Renal cortical epithelial cell (primary cell): Measurements from ENCODE around the gene SECISBP2L. TPM values are rescaled to one million over a fixed set of nuclear protein-coding genes. Genes with fewer than 3 reads are reported as not detected.
"Not testable (repeated sequence)": the region's sequence is repeated elsewhere in the genome, so short reads cannot be mapped to it uniquely, and the experiment has no call there.

Source experiments
- DNase-seq: peaks from one replicate; pipeline ENCODE4 v3.0.0-alpha.2; 2011; ENCODE audit warnings: low read depth
- total RNA-seq: library from RNA; depleted of rRNA; stranded (reverse); fragments of >200 nt; gene quantifications from 2 replicates; pipeline ENCODE4 v1.2.3, GENCODE V29; 2014

SECISBP2L gene
- total RNA-seq, 1 donor from 2014 or later: 52.0 TPM

DNA sequence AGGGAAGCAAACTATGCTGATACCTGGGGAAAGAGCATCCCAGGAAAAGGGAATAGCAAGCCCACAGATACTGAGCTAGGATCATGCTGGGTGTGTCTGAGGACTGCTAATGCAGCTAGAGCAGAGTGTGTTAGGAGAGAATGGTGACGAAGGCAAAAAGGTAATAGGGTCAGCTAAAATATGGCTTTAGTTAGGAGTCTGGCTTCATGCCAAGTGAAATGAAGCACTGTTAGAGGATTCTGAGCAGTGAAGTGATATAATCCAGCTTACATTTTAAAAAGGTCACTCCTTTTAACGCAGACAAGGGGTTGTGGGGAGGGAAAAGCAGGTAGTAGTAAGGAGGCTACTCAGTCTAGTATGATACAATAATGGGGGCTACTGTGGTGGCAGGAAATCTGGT is 30.4 kb downstream of the SECISBP2L start:
- DNase-seq: no peak

DNA sequence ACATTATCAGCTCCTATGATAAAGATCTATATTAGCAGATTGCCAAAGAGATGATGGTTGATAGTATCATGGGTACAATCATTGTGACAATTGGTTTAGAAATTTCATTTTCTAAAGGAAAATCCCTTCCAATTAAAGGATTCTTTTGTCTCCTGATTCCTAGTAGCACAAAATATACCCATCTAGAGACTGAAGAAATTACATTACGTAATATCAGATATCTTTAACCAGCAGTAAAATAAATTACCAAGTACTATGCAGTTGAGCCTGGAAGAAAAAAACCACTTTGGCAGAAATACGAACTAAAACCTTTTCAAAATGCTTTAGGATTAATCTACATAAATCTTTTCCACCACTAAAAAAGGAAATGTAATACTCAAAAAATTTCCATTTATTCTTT is 46.9 kb downstream of the SECISBP2L start:
- DNase-seq: no peak

DNA sequence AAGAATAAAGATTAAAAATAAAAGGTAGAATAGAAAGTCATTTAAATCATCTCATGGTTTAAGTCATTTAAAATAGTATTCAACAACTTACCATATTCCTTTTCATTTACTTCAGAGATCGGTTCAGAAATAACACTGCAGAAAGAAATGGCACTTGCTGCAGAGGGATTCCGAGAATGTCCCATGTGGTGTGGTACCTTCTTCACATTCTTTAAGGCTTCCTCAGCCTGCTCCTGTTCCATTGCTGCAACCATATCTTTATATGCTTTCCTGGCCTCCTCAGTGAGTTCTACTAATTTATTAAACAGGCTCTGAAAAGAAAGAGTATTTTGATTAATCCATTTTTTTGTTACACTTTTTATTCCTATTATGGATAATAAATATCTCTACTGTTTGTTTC is 50.0 kb downstream of the SECISBP2L start:
- no peak for DNase-seq

DNA sequence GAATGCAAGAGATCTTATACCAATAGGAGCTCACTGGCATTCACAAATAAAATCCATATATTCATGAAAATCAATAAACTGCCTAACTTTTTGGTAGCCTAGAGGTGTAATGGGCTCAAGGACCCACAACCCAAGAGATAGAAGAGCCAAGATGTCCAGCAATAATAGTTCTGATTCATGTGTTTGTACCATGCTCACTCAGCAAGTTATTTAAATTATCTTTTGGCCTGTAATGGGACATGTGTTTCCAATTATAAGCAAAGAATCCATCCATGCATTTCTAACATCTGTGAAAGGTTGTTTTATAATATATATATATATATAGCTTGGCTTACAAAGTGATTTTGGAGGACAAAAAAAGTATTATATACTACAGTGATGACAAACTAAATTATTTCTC is 52.9 kb downstream of the SECISBP2L start:
- DNase-seq: no peak

DNA sequence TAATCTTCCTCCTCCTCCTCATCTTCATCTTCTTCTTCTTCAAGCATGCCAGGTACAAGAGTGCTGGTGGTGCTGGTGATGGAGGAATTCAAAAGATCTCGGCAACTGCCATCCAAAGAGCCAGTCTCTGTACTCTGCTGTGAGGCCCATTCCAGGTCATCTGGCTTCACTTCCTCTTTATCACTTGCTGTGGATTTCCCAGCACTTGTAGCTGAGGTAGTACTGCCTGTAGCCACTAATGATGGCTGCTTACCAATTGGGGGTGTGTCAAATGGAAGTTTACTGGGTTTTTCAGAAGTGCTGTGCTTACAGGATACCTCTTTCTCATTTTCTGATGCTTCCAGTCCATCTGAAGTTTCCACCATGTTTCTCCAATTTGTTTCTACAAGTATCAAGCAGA is 53.7 kb downstream of the SECISBP2L start:
- no peak for DNase-seq

DNA sequence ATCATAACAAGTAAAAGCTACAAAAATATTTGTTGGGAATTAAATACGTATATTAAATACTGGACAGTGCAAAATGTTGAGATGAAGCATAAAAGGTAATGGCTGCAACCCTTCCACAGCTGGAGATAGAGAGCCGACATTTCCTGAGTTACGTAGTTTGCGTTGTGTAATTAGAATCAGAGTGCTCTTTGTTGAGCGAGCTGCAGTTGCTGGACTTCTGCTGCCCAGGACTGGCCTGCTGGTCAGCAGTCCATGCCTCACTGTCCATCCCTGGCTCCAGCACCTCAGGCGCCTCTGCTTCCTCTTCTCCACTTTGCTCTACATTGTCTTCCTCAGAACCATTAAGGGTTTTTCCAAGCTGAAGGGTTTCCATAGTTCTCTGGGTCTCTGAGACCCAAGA is 54.1 kb downstream of the SECISBP2L start:
- DNase-seq: no peak

DNA sequence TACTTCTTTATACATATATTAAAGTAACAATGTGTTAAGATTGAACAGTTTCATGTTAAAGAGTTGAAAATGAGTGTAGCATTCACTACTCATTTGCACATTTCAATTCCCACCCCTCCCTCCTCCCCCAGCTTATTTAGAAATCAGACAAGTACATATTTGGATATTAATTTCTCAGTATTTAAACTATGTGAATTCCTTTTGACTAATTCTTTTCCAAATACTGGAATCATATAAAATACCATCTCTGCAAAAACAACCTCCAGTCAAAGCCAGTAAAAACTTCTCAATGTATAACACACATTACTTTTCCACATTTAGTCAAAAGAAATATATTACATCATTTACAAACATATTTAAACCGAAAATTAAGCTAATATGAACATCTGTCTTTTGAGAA is 57.1 kb downstream of the SECISBP2L start:
- no peak for DNase-seq

DNA sequence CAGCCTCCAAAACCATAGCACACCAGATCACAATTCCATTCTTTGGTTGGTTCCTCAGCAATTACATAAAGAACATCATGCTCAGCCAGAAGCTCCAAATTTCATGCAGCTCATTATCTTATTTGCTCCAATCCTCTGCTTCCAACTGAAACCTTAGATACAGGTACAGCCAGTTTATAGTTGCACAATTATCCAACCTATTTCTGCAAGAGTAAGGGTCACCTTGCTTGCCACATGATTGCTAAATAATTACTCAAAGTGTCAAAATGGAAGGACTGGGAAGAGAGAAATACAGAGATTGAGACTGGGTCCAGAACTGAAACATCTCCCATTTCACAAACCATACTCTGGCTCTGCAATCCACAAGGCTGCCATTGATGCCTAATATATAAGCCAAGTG is 59.1 kb downstream of the SECISBP2L start:
- DNase-seq: no peak

DNA sequence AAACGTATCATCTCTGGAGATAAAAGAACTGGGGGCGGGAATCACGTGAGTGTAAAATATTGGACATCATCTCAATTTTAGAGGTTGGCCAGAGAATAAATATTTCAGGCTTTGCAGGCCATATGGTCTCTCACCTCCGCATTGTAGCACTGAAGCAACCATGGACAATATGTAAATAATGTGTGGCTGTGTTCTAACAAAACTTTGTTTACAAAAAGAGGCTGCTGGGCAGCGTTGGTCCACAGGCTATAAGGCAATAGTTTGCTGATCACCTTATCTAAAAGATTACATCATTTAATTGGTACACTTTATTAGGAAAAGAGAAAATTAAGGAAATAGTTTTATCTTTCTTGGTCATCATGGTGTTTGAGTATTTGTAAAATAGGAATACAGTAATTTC is 60.0 kb downstream of the SECISBP2L start:
- DNase-seq: no peak

DNA sequence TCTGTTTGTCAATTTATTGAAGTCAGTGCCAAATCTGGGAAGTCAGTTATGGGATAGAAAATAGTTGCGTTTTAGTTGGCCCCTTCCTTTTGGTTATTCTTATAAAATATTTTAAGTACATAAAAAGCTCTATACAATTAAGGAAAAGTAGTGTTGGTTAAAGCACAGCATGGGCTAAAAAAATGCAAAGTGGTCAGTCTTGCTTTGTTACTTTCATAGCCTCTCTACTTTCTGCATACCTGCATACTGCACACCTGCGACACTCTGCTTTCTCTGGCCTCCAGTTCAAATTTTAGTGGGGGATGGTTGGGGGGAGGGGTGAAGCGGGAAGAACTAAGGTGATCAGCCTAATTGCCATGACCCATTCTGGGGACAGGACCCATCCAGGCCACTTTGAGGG is 60.7 kb downstream of the SECISBP2L start:
- DNase-seq: no peak

DNA sequence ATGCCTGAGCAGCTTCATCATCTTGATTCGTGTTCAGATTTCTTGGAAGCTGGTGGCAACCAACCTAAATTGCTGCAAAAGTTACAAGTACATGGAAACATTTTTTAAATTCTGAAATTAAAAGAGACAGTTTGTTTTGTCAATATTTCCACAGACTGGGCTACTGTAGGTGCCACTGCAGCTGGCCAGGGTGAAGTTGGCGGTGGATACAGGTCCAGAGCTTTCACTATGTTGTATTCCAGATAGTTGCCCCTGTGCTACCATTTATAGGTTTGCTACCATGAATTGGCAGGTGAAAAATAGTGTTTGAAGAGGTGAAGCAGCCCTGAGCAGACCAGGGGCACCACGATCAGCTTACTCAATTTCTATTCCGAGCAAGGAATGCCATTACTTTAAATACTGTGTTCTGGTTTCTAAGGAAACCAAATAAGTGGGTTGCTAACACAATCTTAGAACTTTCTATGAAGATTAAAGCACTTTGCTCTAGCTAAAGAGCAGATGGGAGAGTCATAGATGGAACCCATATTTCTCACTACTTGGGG is 61.4 kb downstream of the SECISBP2L start:
- peak; percentile 28 for DNase-seq

DNA sequence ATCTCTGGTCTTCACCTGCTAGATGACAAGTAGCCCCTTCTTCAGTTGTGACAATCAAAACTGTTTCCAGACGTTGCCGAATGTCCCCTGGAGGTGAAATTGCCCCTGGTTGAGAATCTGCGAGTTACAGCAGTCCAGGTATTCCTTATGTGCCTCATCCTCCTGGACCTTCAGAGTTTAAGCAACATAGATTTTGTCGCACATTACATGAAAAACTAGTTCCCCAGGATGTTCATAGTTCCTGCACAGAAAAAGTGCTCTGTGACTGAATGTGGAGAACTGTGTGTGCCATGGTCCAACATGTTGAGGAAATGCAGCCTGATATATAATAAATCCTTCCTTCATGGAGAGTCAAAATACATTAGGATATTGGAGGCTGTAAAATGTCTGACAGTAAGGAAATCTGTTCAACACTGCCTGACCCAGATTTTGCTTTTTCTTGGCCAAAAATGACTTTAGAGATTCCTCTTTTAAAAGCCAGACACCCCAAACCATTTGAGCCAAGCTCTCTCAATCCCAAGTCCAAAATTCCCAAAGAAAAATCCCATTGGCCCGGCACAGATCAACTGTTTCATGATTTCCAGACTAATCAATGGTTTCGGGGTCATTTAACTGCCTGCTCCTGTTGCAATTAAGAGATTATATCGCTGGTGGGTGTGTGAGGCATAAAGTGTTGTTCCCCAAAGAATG is 62.1 kb downstream of the SECISBP2L start:
- no peak for DNase-seq

DNA sequence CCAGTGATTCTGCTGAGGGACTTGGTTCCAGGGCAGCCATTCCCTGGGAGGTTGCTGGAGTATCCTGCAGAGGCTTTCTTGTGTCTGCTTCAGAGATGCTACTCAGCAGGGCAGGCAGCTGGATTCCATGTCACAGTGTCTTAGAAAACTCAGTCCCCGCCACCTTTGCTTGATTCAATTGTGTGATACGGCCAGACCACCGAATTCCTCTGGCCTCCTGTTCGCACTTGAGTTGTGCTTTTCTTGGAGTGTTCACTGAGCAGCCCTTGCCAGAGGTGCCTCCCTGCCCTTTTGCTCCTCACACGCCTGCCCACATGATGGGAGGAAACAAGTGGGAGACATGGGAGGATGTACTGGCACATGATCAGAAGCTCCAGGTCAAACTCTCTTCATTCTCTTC is 62.9 kb downstream of the SECISBP2L start:
- DNase-seq: no peak

DNA sequence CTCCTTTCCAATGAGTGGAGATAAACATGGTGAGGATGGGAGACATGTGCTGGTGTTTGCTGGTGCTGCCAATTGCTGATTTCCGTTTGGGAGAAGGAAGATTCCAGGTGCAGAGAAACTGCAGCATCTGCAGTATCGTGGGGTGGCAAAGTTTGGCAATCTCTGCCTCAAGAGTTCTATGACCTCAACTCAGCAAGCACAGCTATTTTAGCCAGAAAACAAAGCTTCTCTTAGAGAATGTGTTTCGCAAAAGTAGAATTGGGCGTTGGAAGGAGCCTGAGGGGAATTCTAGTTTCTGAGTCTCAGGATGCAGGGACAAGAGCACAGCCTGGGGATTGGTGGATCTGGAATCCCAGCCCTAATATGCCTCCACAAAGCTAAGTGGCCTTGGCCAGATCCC is 64.3 kb downstream of the SECISBP2L start:
- DNase-seq: no peak

DNA sequence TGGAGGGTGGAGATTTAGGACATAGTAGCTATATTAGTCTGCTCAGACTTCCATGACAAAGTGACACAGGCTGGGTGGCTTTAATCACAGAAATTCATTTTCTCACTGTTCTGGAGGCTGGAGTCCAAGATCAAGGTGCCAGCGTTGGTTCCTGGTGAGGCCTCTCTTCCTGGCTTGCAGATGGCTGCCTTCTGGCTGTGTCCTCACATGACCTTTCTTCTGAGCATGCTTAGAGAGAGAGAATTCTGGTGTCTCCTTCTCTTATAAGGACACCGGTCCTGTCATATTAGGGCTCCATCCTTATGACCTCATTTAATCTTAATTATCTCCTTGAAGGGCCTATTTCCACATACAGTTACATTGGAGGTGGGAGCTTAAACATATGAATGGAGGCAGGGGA is 67.6 kb downstream of the SECISBP2L start:
- no peak for DNase-seq

DNA sequence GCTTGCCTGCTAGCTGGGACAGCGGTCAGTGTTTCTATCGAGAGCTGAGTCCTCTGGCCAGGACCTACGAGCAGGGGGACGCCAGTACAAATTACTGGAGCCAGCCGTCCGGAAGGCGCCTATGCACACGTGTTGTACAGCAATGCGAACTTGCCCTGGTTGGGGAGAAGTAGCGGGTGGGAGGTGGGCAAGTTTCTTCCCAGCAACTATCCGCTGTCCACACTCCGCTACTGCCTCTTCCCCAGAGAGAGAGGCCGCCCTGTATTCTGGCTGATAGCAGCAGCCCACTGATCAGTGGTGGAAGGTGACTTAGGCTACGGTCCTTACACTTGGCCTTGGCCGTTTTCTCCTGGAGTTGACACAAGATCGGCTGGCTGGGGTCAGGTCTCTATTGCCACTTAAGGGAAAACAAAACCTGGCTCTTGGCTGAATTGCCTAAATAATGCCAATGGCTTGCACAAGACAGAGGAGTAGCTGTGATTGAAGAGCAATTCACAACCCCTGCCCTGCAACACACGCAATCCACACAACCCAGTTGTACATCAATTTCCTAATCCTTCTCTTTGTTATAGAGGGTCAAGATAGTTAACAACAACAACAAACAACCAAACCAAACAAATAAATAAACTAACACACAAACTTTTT is 69.7 kb downstream of the SECISBP2L start:
- no peak for DNase-seq

DNA sequence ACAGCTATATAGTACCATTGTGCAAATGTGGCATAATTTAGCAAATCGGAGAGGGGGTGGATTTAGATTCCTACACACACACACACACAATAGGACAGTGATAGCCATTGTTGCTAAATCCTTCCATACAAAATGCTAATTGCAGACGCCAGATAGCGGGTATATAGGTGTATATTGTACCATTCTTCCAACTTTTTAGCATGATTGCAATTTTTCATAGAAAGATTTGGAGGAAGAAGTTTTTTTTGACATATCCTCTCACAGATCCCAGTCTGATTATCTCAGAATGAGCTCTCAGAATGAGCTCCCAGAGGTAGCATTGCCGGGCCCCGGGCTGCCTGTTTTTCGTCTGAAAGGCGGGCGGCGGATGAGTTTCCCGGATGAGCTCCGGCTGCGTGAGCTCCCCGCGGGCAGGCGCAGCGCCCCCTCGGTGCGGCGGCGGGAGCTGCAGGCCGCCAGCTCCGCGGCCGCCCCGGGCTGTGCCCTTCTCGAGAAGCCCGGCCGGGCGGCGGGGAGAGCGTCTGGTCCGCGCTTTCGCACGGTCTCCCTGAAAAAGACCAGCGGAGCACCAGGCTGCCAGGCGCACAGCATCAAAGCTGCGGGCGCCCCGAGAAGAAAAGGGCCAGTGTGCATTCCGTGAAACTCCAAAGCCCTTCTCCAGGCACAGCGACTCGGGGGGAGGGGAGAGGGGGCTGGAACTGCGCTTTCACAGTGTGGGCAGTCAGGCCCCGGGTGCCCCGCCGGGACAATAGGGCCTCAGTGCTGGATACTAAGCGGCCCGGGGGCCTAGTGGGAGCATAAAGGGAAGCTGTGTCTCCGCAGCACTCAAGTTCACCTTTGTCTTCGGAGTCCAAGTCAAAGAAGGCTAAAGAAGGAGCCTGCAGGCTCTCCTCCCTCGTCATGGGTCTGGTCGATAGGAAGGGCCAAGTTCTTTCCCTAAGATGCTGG is 70.5 kb downstream of the SECISBP2L start:
- peak; percentile 42 for DNase-seq

DNA sequence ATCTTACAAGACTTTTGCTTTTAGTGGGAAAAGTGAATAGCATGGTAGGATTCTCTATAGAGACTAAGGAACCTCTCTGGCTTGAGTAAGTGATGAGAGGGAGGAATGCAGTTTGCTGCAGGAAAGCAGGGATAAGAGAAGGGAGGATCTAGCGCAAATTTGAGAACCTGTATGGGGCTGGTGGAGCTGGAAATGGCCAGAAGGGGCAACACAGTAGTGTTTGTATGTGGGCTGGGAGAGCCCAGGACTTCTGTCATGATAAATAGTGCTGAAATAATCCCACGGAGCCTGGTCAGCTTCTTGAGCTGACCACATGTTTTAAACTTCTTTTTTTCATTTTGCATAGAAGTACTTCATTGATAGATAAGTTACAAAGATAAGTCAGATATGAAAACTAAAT is 71.4 kb downstream of the SECISBP2L start:
- no peak for DNase-seq

DNA sequence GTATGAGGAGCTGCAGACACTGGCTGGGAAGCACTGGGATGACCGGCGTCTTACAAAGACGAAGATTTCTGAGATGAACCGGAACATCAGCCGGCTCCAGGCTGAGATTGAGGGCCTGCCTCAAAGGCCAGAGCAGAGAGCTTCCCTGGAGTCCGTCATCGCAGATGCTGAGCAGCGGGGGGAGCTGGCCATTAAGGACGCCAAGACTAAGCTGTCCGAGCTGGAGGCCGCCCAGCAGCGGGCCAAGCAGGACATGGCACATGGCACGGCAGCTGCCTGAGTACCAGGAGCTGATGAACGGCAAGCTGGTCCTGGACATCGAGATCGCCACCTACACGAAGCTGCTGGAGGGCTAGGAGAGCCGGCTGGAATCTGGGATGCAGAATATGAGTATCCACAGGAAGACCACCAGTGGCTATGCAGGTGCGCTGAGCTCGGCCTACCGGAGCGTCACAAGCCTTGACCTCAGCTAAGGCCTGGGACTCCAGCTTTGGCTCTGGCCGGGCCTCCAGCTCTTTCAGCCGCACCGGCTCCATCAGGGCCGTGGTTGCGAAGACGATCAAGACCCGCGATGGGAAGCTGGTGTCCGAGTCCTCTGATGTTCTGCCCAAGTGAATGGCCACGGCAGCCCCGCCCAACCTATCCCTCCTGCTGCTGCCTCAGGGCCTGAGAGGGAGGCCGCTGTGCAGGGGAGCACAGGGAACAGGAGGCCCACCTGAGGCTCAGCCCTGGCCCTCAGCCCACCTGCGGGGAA is 73.3 kb downstream of the SECISBP2L start:
- DNase-seq: no peak

DNA sequence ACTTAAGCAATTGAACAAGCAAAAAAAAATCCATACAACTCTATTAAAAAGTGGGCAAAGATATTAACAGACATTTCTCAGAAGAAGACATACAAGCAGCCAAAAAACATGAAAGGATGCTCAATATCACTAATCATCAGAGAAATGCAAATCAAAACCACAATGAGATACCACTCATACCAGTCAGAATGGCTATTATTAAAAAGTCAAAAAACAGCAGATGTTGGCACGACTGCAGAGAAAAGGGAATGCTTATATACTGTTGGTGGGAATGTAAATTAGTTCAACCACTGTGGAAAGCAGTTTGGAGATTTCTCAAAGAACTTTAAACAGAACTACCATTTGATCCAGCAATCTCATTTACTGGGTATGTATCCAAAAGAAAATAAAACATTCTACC is 75.3 kb downstream of the SECISBP2L start:
- DNase-seq: not testable (repeated sequence)

DNA sequence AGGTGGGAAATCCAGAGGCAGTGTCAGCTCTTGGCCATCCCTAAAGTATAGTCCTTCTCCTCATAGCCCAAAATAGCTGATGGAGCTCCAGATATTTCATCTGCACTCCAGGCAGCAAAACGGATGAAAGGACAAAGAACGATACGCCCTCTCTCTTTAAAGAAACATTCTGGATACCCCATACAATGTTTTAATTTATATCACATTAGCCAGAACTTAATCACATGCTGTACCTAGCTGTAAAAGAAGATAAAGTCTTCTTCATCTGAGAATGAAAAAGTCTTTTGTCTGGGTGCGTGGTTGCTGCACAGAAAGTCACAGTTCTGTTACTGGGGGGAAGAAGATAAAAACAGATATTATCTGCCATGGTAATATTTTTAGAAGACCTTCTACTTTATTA is 78.2 kb downstream of the SECISBP2L start:
- no peak for DNase-seq

DNA sequence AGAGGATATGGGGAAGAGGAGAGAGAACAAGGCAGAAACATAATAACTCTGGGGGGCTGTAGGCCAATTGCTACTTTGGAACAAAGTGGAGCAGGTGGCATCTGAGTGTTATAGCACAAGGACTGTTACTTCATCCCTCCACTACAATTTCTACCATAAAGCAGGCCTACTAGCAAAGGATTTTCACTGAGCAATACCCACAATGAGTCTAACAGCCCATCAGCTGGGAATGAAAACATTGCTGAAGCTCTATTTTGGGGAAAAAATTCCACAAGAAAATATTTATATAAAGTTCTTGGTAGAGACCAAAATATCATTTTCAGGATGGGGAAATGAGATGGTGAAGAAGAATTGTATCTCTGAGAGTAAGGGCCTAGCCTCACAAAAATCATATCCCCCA is 78.9 kb downstream of the SECISBP2L start:
- DNase-seq: no peak
